Keratinocyte (primary cell): ENCODE data around the gene ZNF816. TPM values are rescaled to one million over a fixed set of nuclear protein-coding genes. Genes with fewer than 3 reads are reported as not detected.

Source experiments
- DNase-seq: peaks from one replicate; pipeline ENCODE4 v3.0.0-alpha.2; 2011; ENCODE audit warnings: low read depth, missing footprints, low spot score
- FAIRE-seq: peaks from 2 replicates; lab custom pipeline; 2011; peaks lifted over from hg19 to GRCh38; lab: Jason Lieb, UNC
- H2AFZ ChIP-seq: 2 replicates; pipeline ENCODE4 v1.6.0; 2012; ENCODE audit warnings: low read length, control low read depth, inconsistent platforms; ENCODE audit not compliant: control insufficient read depth
- H3K27ac ChIP-seq: 2 replicates; pipeline ENCODE4 v1.5.1; 2011; ENCODE audit warnings: low read length; ENCODE audit not compliant: control insufficient read depth, insufficient read depth
- H3K27me3 ChIP-seq: 3 replicates; pipeline ENCODE4 v1.6.0; 2011; ENCODE audit warnings: low read length; ENCODE audit not compliant: control insufficient read depth, insufficient read depth; ENCODE audit errors: extremely low read depth
- H3K36me3 ChIP-seq, 2 experiments: 2 replicates in 1 of 2; 3 replicates in 1 of 2; pipeline ENCODE4 v1.5.1; 2011; ENCODE audit warnings: low read length in 2 of 2, mild to moderate bottlenecking in 1 of 2; ENCODE audit not compliant: control insufficient read depth in 2 of 2, insufficient read depth in 2 of 2; ENCODE audit errors: extremely low read depth in 1 of 2
- H3K4me1 ChIP-seq: 3 replicates; pipeline ENCODE4 v1.5.1; 2011; ENCODE audit warnings: low read length; ENCODE audit not compliant: control insufficient read depth, insufficient read depth; ENCODE audit errors: extremely low read depth
- H3K4me2 ChIP-seq: 3 replicates; pipeline ENCODE4 v1.6.0; 2011; ENCODE audit warnings: low read depth, low read length; ENCODE audit not compliant: control insufficient read depth, insufficient read depth; ENCODE audit errors: extremely low read depth
- H3K4me3 ChIP-seq, 3 experiments: fragments of 200-600 bp in 1 of 3; sonication (generic) in 1 of 3; 2 replicates in 2 of 3; 3 replicates in 1 of 3; pipeline ENCODE4 v1.5.1; 2011 to 2016; ENCODE audit warnings: low read length in 3 of 3, mild to moderate bottlenecking in 3 of 3, control low read depth in 2 of 3, inconsistent platforms in 1 of 3, low read depth in 1 of 3, mixed read lengths in 1 of 3, mixed run types in 1 of 3, moderate library complexity in 1 of 3; ENCODE audit not compliant: control insufficient read depth in 2 of 3, insufficient read depth in 2 of 3; ENCODE audit errors: extremely low read depth in 1 of 3
- H3K79me2 ChIP-seq: 2 replicates; pipeline ENCODE4 v1.6.0; 2012; ENCODE audit warnings: low read length; ENCODE audit not compliant: control insufficient read depth, insufficient read depth
- H3K9ac ChIP-seq: 3 replicates; pipeline ENCODE4 v1.6.0; 2011; ENCODE audit warnings: low read length; ENCODE audit not compliant: control insufficient read depth, insufficient read depth; ENCODE audit errors: extremely low read depth
- H3K9me1 ChIP-seq: 3 replicates; pipeline ENCODE4 v1.6.0; 2011; ENCODE audit warnings: low read length; ENCODE audit not compliant: control insufficient read depth, insufficient read depth; ENCODE audit errors: extremely low read depth
- H3K9me3 ChIP-seq: 2 replicates; pipeline ENCODE4 v1.5.1; 2012; ENCODE audit warnings: low read depth, low read length; ENCODE audit not compliant: control insufficient read depth
- H4K20me1 ChIP-seq: 3 replicates; pipeline ENCODE4 v1.6.0; 2011; ENCODE audit warnings: low read length; ENCODE audit not compliant: control insufficient read depth, insufficient read depth; ENCODE audit errors: extremely low read depth
- CTCF ChIP-seq, 3 experiments: IDR thresholded peaks in 1 of 3; conservative IDR thresholded peaks in 1 of 3; optimal IDR thresholded peaks in 1 of 3; 2 replicates in 2 of 3; 3 replicates in 1 of 3; pipeline versions ENCODE3 to v1.5.1; 2011; ENCODE audit warnings: low read length in 3 of 3, mild to moderate bottlenecking in 3 of 3, moderate library complexity in 2 of 3, control low read depth in 1 of 3, inconsistent platforms in 1 of 3; ENCODE audit not compliant: insufficient read depth in 2 of 3; ENCODE audit errors: extremely low read depth in 1 of 3
- EZH2 ChIP-seq: IDR thresholded peaks from one replicate; pipeline ENCODE4 v1.6.1; 2012; ENCODE audit warnings: inconsistent platforms, mild to moderate bottlenecking, low read length, moderate library complexity
- dilution Hi-C: fragments of 300-500 bp; cut with MboI; formaldehyde crosslinking; loops from one replicate; pipeline ENCODE4 v1.7.0; 2020; ENCODE audit warnings: low sequenced_read_pairs; ENCODE audit not compliant: extremely low pct_ligation_motif_present
- polyA plus RNA-seq, 5 experiments: library from polyadenylated mRNA; depleted of rRNA in 3 of 5; stranded (reverse) in 3 of 5; stranded (forward) in 1 of 5; unstranded in 1 of 5; fragments of >200 nt; gene quantifications; 1 replicate in 1 of 5; 2 replicates in 3 of 5; 3 replicates in 1 of 5; pipeline versions ENCODE4 v1.2.1 to v1.2.3, GENCODE V29; 2011 to 2012; ENCODE audit warnings: missing spikeins in 2 of 5, low read depth in 1 of 5, low replicate concordance in 1 of 5

The ZNF816 gene
- polyA plus RNA-seq, 1 donor (not counting 4 experiments of a cell fraction or from before 2014, with no cell fraction given) = 4.3 TPM

- FAIRE-seq (no peak), DNase-seq (no peak)
- Histone ChIP-seq H3K27me3 (no peaks in the 10 kb centered on the region), H4K20me1 (no peaks in the 10 kb centered on the region), H3K9me3 (no peaks in the 10 kb centered on the region), H3K36me3 (no peaks in the 10 kb centered on the region), H3K27ac (no peak overlapping the region), H3K4me1 (no peaks in the 10 kb centered on the region), H3K9me1 (no peaks in the 10 kb centered on the region), H3K4me2 (no peak overlapping the region), H2AFZ (no peak overlapping the region), H3K9ac (no peak overlapping the region), H3K4me3 (no peak overlapping the region), H3K79me2 (no peaks in the 10 kb centered on the region)
- TF ChIP-seq CTCF (optimal IDR thresholded peaks at IDR 0.05 in 1 of 3, IDR thresholded peaks at IDR 0.05 in 1 of 3, conservative IDR thresholded peaks at IDR 0.05 in 1 of 3; ENCODE audit: extremely low read depth in 1 of 3, insufficient read depth in 2 of 3, low read length in 3 of 3) (no peak), EZH2 (no peak)
- dilution Hi-C loops = no loop called here
These were observed 47.8 kb upstream of the ZNF816 start for GRCh38 chr19:53010494-53010893.

- H3K36me3 ChIP-seq = no peaks in the 10 kb centered on the region
- H3K4me2 ChIP-seq = no peak overlapping the region
- no peaks in the 10 kb centered on the region for H3K9me1 ChIP-seq
- TF ChIP-seq CTCF (optimal IDR thresholded peaks at IDR 0.05 in 1 of 3, IDR thresholded peaks at IDR 0.05 in 1 of 3, conservative IDR thresholded peaks at IDR 0.05 in 1 of 3; ENCODE audit: extremely low read depth in 1 of 3, insufficient read depth in 2 of 3, low read length in 3 of 3) (no peak), EZH2 (no peak)
- H2AFZ ChIP-seq = no peak overlapping the region
- dilution Hi-C loops = no loop called here
- FAIRE-seq = no peak
- H3K27ac ChIP-seq = no peak overlapping the region
- H3K79me2 ChIP-seq = no peaks in the 10 kb centered on the region
- H3K9ac ChIP-seq = no peak overlapping the region
- no peak for DNase-seq
- no peaks in the 10 kb centered on the region for H3K27me3 ChIP-seq
- H3K4me3 ChIP-seq = no peak overlapping the region
- peaks cover 3% of the 10 kb centered on the region for H3K9me3 ChIP-seq
- no peaks in the 10 kb centered on the region for H3K4me1 ChIP-seq
- no peaks in the 10 kb centered on the region for H4K20me1 ChIP-seq
These were observed 45.5 kb upstream of the ZNF816 start for GRCh38 chr19:53008061-53008778.
